GM18519 (cell line): ENCODE data around the gene TK1.

Experiments
- ATAC-seq: cut with Tn5 transposase; IDR thresholded peaks from one replicate; pipeline ENCODE4 v1.9.1; 2021; ENCODE audit warnings: mild to moderate bottlenecking, moderate library complexity; ENCODE audit not compliant: unreplicated experiment, low FRiP score

The TK1 gene

GRCh38 chr17:78135858-78136500 is 50.9 kb downstream of the TK1 start:
- no peak for ATAC-seq

GRCh38 chr17:78134899-78135385 is 51.9 kb downstream of the TK1 start:
- ATAC-seq, result no peak

- no peak for ATAC-seq
These were observed 52.6 kb downstream of the TK1 start for GRCh38 chr17:78133971-78134898.

GRCh38 chr17:78133179-78133951 is 53.5 kb downstream of the TK1 start:
- no peak for ATAC-seq

DNA sequence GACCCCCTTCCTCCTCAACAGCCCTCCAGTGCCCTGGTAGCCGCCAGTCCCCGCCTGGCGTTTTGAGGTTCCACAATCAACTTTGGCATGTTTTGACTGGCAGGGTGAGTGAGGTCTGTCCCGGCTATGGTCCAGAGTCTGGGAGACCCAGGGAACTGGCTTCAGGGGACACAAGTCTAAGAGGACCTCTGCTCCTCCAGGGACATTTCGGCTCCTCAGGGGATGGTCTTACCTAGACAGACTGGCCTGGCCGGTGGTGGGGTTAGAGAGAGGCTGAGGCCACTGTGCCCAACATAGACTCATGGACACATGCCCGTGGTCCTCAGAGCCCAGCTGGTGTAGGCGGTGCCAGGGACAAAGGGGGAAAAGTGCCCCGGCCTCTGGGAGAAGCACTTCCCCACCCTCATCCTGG is 54.1 kb downstream of the TK1 start:
- ATAC-seq, result no peak

DNA sequence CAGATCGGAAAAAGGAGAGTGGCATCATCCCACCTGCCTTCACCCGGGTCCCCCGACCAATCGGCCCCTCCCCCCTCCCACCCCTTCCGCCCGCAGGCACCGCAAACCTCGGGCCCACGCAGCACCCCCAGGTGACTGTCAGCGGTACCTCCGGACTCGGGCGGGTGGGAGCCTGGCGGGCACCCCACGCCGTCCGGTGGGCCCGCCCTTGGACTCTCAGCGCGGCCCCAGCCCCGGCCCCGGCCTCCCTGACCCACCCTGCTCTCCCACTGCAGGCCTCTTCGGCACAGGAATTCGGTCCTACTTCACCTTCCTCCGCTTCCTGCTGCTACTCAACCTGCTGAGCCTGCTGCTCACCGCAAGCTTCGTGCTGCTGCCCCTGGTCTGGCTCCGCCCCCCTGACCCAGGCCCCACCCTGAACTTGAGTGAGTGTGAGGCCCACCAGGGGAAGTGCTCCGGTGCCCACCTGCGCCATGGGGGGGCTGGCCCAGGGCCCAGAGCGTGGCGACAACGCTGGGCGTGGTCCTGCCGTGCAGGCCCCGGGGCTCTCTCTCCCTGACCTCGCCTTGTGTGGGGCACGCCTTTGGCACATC is 54.7 kb downstream of the TK1 start:
- no peak for ATAC-seq

- ATAC-seq, result no peak
These were observed 55.4 kb downstream of the TK1 start for GRCh38 chr17:78131172-78132083.

DNA sequence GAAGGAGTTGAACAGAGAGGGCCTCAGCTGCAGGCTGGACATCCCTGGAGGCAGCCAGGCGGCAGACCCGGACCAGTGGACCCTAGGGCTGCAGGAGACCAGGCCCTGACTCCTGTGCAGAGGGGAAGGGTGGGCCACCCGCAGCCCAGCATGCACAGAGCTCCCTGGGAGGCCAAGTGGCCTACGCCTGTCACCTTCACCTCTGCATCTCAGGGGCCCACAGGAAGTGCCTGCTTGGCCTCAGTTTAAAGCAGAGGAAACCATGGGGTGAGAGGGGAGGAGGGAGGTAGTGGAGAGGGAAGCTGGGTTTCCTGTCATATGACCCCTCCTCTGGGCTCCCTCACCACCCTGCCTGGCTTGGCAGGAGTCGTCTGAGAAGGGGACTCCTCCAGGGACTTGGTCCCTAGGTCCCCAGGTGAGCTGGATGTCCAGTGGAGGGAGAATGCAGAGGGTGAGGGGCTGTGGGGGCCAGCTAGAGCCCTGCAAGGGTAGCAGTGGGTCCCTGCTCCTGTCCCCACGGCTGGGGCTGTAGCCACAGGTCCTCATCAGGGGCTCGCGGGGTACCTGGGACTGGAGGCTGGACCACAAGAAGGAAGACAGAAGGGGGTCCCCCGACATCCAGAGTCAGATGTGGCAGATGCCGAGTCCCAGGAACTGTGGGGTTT is 56.3 kb downstream of the TK1 start, which contains the start of gene TMC8:
TMC8 (plus strand) TSS at position 335 of the 665 bp plus-strand sequence. CDS start 818 bp downstream, outside the sequence.
- no peak for ATAC-seq

- no peak for ATAC-seq
These were observed 56.8 kb downstream of the TK1 start for GRCh38 chr17:78130090-78130436.

DNA sequence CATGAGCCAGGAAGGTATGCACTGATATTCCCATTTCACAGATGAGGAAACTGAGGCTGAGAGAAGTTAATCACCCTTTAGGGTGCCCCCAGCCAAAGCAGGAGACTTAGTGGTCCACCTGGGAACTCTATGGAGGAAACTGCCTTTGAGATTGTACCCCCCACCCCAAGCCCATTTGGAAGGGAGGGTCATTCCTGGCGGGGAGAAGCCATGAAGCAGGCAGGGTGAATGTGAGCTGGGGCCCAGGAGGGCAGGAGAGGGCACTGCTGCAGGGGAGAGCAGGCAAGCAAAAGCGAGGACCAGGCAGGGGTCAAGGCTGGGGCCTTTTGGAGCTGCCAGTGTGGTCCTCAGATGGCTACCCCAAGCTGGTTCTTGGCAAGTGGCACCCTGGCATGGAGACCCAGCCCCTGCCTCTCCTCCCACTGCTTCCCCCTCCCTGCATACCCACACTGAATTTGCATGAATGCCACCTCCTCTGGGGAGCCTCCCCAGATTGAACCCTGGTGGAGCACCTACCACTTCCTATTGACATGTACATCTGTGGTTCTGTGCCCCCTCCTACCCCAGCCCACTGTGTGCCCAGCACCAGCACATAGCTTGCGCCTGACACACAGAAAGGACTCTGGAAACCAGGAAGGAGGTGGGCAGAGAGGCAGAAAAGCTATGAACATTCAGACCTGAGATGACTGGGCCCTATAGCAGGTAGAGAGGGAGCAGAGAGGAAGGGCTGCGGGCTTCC is 57.3 kb downstream of the TK1 start:
- ATAC-seq, result no peak

DNA sequence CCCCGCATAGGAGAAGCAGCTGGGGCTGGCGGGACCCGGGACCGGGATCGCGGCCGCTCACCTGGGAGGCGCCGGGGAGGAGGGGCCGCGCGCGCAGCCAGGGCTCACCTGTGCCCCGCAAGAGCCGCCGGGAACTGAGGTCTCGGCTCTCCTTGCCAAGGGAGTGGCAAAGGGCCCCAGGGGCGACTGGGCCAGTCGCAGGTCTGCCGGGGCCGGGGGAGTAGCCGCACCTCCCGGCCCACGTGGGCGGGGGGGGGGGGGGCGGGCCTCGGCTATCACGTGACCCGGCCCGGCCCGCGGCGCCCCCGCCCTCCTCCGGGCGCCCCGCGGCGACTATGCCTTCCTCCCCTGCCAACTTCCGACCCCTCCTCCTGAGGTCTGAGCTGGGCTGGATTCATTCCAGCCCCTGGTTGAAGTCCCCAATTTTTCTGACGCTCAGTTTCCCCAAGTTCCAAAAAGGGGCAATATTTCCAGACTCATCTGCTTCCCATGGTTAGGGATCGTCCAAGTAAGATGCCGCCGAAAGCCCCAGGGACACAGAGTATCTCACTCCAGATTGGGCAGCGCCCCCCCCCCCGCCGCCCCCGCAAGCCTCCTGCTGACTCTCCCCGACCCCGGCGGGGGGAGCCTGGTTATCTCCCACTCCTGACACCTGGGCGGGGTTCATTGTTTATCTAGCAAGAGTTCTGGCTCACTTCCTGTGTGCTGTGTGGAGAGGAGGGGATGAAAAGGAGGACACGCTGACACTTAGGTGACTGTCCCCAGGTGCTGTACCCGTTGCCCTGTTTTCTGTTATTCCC is 58.1 kb downstream of the TK1 start, which contains the start of gene TMC6:
TMC6 (minus strand) TSS at position 205 of the 800 bp plus-strand sequence. CDS start 1,923 bp downstream, outside the sequence.
- no peak for ATAC-seq

GRCh38 chr17:78127888-78128550 is 58.8 kb downstream of the TK1 start:
- no peak for ATAC-seq

DNA sequence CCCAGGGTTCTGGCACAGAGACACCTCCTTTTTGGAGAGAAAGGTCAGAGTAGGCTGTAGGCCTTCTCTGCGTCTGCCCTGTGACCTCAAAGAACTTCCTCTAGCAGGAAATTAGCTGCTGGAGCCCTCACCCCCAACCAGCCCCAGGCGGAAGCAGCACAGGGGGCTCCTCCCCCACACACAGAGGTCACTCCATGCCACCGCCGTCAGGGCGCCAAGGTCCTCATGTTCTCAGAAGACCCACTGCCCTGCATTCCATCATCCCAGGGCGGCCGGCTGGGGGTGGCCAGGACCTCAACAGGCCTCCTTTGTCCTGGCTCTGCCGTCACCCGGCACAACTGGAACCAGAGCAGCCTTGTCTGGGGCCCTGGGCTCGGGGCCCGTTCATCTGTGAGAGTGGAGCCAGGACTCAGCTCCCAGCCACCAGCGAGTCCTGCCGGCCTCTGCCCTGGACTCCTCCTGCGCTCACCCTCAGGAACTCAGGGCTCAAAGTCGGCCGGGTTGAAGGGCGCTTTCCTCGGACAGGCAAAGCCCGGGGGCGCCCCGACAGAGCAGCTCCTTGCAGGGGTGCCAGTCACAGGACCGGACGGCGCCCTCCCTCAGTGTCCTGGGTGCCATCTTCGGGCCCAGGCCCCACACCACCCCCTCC is 59.5 kb downstream of the TK1 start:
- ATAC-seq, result no peak

- no peak for ATAC-seq
These were observed 60.0 kb downstream of the TK1 start for GRCh38 chr17:78126895-78127238.

DNA sequence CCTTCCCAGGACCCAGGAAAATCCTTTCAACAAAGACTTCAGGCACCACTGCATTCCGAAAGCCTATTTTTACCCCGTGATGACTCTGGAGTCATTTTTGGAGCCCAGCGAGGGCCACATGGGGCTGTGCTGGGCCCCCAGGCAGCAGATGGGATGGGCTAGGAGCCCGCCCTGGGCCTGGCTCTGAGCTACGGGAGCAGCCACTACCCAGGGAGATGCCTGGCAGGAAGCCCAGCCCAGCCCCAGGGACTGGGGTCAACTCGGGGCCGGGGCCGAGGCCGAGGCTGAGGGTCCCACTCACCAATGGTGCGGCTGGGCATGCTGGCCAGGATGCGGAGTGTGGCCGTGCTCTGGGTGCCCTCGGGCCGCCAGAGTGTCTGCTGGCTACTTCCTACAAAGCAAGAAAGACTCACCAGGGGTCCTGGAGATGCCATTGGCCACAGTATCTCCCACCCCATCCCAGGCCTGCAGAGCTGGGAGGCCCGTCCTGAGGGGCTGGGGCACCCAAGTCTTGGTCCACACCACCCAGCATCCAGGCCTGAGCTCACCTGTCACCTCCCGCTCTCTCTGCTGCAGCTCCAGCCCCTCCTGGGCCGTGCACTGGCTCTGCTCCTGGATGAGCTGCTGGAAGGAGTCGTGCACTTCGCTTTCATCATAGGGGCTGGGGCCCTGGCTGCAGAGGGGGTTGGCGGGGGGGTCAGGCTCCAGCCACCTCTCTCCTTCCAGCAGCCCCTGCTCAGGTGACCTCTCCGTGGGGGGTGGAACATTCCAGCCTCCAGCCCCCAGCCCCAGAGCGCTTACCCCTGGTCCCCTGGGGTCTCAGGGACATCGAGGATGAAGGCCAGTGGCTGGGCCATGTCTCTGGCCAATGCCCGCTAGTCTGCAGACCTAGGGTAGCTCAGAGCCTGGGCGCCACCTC is 60.6 kb downstream of the TK1 start:
- ATAC-seq, result no peak
